ENCODE data around the gene PTPRG.
A peak's percentile ranks its signal among the peaks of the same experiment; 100 is the strongest.

PTPRG gene

DNA sequence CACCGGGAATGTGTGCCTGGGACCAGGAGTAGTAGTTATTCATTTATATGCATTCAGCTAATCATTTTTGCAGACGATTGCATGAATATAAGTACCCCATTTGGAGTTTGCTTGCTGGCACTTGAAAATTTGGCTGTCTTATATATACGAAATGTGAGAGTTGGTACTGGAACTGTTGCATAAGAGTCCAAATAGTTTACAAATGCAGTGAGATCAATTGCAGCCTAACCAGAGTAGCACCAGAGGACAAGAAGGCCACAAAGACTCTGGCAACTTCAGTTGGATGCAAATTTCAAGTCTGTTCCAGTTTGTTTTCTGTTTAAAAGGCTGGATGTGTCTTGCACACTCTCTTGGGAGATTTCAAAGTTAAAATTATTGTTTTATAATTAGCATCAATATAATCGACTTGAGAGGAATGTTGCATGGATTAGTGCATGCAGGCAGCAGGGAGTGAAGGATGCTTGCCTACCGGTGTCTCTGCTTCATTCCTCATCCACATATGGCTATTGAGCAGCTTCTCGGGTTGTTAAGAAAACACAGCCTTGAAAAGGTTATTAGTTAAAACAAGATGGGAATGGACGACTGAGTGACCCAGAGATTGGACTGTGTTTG is 213.0 kb downstream of the PTPRG start:
- DNase-seq: no peak

DNA sequence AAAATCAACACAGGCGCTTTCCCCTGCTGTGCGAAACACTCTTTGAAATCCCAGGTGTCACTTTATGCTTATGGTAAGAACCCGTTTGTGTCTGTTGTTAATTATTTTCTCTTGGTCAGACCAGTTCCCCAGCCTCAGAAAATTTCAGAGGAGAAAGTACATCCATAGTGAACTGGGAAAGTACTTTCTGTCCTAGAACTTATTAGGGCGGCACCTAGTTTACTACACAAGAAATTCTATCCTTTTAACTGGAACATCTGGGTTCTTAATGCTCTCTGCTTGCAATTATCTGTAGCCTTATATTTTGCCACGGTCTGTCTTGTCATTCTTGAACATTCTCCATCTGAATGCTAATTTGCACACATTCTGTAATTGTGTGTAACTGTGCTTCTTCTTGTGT is 215.0 kb downstream of the PTPRG start:
- no peak for DNase-seq

DNA sequence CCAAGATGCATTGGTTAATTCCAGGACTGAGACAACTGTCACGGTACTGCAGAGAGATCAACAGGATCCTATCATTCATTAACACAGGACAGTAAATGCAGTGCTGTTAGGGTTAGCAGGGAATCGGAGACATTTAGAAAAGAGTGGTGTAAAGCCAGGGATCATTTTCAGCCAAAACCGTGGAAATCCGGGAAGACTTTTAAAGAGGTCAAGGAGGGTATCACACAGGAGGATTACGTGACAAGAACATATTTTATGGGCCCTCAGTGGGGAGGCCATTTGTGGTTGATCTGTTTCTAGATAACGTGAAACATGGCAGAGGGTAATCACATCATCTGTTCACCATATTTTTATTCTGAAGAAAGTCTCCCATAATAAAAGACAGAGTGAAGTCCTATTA is 216.1 kb downstream of the PTPRG start:
- no peak for DNase-seq

DNA sequence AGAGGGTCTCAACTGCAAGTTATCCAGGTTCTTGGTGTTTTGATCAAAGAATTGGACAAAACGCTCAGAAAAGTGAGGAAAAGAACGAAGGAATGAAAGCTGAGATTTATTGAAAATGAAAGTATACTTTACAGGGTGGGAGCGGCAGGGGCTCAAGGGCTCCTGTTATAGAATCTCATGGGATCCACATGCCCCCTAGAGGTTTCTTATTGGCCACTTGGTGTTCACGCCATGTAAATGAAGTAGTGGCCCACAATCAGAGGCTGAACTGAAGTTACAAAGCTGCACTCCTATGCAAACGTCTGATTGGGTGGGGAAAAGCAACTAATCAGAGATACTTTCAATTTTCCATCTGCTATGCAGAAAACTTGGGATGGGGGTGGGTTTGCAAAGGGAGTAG is 216.7 kb downstream of the PTPRG start:
- no peak for DNase-seq

DNA sequence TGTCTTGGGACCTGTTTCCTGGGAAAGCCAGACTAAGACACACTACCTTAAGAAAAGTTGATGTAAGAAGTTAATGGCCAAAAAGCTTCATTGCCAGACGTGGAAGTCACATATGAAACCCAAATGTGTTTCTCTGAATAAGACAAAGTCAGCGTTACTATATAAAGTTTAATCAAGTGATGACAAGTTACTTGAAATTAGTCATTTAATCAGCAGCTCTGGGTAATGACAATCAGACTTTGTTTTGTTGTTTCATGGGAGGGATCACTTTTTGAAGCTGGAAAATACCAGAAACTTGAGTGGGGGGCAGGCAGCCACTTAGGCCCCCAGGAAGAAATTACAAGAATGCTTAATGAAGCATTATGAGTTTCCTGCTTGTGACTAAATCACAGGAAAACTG is 218.6 kb downstream of the PTPRG start:
- DNase-seq: no peak

DNA sequence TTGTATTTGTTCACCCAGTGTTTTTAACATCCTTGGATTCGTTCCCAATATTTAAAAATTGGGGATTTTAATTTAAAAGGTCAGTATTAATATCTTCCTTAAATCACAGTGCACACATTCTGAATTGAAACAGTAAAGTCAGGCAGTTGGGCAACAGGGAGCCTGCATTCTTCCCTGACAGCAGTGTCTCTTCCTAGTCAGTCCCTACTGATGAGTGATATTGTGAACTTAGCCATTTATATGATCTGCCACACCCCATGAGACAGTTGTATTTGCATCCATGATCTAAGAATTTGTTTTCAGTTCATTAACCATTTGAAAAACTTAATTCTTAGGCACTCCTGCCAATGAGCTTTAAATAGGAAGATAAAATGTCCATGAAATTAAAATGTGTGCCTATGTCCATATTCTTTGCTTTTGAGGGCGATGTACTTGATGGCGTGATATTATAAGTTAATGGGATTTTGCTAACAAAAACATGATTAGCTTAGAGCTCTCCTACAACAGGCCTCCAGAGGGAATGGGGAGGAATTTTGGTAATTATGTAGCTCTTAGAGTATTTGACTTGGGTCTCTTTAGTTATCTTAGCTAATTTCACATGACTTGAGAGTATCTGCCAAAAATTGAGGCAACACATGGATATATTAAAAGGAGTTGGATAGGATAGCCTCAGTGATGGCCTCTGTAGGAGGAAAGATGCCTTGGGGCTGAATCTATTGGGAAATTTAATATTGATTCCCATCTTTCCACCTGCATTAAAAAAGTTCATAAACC is 219.3 kb downstream of the PTPRG start:
- no peak for DNase-seq

DNA sequence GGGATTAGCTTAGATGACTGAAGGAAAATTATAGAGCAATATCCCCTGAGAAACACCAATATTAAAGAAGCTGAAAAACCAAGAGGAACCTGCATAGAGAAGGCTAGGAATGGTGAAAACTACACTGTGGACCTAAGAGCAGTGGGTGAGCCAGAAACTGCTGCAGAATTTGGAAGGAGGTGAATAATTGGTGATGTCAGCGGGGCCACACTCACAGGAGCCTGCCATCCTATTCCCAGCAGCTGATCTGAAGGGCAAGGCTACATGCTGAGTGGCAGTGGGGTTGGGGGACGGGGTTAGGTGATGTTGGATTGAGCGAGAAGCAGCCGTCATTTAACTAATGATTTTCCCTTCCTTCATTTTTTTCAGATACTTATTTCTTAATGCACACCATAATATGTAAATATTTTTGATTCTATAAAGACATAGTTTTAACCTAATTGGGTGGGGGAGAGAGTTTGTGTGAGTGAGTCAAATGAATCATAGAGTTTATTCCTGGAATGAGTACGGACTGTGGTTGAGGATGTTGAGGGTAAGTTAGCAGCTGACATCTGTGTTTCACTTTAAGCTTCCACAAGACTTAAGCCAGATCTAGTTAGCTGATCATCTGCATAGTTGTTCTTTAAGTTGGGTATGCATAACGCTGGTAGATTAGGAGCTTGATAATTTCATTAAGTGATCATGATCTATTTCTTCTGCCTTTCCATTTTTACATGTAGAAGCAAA is 222.8 kb downstream of the PTPRG start:
- DNase-seq: no peak

DNA sequence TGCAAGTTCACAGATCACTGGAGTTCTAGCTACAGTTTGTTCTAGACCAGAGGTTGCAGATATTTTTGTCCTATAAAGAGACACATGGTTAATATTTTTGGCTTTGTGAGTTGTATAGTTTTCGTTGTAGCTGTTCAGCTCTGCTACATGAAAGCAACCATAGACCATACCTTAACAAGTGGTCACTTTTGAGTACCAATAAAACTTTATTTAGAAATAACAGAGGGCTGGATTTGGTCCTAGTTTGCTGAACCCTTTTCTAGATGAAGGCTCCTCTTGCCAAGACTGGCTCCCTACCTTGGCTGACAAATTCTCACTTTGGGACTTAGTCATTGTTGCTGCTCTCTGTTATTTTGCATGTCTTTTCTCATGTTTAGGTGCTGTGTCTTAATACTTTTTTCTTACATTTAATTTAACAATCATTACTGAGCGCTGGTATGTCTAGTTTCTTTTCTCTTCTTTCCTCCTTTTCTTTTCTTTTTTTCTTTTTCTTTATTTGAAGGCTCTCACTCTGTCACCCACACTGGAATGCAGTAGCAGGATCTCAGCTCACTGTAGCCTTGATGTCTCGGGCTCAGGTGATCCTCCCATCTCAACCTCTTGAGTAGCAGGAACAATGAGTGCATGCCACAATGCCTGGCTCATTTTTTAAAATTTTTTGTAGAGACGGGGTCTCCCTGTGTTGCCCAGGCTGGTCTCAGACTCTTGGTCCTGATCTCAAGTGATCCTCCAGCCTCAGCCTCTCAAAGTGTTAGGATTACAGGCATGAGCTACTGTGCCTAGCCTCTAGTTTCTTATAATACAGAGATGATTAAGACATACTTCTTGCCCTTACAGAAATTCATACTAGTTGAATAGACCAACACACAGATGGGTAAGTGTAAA is 227.5 kb downstream of the PTPRG start:
- DNase-seq: no peak

DNA sequence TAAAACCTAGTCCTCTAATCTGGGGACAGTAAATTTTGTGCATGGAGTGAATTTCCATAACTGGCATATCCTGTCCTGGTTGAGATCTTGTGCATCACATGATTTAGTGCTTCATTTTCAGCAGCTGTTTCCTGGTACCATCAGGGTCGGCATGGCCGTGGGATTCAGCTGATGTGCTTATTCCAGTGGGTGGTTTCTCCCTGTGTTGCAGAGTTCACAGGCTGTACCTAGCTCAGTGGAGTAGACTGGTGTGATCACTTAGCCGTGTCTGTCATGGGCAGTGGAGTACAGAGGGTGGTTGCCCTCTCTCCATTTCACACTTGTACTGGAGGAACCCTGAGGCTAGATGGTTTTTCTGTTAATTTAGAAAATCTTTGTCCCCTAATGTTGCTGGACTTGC is 228.5 kb downstream of the PTPRG start:
- DNase-seq: no peak

DNA sequence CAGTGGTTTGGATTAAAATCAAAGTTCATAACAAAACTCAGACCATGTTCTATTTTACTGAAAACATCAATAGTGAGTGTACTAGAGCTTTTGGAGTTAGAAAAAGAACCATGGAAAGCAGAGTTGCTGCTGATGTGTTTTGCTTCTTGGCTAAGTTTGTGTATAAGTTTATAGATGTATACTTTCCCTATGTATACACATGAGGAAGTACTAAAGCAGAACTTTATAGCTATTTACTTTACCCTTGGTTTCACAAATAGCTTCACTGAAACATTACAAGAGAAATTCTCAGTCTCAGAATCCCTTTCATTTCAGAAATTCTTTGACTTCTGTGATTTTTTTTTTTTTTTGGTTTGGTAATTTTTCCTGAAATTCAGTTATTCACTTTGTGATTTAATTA is 229.0 kb downstream of the PTPRG start:
- no peak for DNase-seq

DNA sequence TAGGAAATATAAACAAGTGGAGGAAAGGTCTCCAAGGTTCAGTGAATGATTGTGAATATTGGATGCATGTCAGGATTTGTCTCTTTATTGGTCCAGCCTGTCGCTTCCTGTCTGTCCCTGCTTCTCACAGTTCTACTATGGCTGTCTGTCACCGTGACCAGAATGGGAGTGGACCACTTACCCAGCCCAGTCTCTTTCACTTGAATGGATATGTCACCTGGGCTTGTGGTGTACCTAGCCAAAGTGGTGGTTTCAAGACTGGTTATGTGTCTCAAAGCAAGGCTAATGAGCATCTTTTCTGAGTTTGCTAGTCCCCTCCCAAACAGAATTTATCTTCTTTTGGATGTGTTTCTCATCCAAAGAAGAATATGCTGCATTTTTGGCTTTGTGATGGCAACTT is 231.7 kb downstream of the PTPRG start:
- no peak for DNase-seq

DNA sequence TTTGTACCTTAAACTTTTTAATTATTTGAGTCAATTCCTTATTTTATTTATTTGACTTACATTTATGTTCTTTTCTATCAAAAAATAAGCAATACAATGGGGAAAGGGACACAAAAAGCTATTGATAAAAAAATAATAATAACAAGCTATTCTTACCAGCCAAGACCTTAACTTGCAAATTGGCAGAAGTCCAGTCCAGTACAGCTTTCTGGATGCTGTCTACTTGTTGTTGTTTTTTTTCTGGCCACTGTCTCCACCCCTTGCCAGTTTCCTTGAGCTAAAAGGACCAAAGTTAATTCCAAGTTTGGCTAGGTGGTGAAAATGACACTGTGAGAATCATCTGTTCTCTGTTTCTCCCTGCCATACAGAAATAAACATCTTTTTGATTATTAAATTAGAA is 232.2 kb downstream of the PTPRG start:
- no peak for DNase-seq

DNA sequence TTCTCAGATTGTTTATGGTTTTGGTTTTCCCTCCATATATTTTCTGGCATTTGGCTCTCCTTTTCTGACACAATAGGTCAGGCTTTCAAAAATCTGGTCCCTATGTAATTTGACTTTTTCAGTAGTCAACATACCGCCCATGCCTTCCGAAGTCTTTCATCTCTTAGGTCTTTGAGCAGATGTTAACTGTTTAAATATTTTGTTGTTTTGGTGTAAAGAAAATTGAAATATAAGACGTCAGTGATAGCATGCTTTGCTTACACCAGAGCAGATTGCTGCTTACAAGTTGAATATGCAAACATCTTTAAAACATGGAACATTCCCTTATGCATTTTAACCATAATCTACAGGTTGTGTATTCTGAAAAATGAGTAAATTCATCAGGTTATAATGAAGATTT is 233.0 kb downstream of the PTPRG start:
- DNase-seq: no peak

DNA sequence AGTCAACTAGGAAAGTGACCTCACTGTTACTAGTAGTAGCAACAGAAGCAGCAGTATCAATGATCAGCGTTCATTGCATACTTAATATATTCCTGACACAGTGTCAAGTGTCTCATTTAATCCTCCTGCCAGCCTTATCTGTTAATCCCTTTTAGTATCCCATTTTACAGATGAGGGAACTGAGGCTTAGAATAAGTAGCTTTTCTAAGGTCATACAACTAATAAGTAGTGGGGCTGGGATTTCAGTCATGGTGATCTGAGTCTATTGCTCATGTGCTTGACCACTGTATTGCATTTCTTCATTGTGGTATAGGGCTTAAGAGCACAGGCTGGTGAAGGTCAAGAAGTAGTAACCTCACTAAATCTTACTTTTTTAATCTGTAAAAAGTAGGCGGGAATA is 233.6 kb downstream of the PTPRG start:
- no peak for DNase-seq

DNA sequence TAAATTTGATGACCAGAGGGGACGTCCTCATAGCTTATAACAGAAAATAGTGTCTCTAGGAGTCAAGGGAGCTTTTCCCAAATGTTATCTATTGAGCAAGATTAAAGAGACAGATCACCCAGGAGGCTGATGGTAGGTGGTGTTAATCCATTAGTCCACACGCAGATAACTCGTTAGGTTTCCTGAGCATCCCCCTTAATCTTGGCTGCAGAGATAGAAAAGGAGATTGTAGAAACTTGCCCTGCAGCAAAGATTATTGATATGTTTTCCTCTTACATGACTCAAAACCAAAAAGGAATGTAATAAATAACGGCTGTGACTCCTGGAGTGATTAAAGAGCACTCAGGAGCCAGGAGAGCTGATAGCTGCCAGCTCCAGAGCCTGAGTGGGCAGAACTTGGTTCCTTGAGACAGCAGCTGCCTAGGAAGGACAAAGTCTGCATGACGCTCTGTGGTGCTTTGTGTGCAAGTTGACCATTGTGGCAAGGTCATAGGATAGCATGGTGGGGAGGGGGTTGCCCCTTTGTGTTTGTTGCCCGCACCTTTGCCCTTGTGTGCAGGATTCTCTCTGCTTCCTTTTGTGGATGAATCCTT is 234.8 kb downstream of the PTPRG start:
- DNase-seq: no peak

DNA sequence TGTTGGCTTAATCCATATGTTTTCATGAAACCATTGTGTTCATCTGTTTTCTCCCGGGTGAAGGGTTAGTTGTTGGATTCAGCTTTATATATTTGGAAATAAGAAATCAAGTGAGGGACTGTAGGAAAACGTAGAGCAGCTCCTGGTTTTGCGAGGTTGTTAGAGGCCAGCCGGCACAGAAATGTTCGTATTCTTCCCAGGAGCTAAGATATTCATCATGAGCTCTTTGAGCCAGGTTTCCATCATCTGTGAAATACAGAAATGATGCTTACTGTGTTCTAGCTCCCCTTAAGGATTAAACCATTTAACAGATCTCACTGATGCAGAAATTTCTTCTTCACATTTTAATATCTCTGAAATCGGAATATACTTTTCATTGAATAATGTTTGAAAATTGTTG is 235.5 kb downstream of the PTPRG start:
- DNase-seq: no peak

DNA sequence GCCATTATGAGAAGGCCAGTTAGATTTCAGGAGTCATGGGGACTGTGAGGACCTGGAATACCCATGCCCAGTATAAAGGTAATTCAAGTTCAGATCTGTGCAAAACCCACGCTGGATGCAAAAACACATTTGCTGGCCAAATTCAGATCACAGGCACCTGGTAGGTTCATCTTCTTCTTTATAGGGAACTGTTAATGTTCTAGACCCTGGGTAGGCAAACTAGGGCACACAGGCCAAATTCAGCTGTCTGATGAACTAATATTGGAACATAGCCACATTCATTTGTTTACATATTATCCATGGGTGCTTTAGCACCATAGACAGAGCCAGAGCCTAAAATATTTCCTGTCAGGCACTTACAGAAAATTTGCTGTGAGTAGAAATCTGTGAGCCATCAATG is 241.4 kb downstream of the PTPRG start:
- peak; percentile 61 for DNase-seq

DNA sequence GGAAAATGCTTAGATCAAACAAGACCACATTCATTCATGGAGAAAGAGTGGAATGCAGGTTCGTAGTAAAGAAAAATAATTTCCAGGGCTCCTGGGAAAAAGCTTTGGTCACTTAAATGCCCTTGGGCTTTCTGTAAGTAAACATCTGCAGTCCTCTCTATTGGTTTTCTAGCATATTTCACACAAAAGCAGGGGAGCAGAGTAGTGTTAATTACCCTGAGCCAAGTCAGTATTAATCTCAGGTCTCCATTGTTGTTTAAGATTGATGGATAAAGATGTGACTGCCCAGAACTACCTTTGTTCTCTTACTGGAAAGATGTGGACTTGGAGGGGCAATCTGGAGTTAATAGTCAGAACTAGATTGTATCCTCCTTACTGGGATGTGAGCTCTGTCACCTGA is 242.6 kb downstream of the PTPRG start:
- DNase-seq: no peak

DNA sequence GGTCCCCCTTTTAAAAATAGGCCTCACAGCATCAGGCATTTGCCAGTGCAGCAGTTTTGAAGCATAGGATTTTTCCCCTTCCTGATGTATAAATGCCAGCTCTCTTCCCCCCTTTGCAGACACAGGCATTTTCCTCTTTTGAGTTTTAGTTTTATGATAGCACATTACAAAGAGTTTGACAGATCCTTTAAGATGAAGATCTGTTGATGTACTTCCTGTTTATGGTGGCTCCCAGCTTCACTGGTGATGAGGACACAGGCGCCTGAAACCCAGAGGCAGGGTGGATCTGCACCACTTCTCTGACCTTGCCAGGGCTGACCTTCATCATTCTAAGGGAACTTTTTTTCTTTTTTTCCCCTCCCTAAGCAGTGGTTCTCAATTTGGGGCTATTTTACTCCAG is 243.4 kb downstream of the PTPRG start:
- DNase-seq: no peak

DNA sequence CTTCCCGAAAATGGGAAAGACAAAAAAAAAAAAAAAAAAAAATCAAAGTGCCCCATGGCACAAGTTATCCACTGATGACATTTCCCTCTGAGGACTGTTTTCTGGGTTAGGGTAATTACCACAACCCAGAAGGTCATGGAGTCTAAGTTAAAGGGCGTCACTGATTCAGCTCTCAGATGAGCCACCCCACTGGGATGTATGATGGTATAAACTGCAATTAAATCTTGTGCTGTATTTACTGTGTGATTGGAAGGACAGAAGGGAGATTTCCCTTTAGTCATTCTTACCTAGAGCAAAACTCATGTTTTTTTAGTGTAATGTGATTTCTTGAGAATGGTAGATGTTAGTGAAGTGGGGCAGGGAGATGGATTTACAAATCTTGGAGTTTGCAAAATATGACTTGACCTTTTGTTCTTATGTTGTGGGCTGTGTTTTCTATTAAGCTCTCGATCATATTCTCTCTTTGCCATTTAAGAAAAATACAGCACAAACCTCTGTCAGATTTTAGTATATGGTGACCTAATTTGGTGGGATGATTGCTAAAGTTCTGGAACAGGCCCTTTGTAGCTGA is 244.2 kb downstream of the PTPRG start:
- DNase-seq: no peak

DNA sequence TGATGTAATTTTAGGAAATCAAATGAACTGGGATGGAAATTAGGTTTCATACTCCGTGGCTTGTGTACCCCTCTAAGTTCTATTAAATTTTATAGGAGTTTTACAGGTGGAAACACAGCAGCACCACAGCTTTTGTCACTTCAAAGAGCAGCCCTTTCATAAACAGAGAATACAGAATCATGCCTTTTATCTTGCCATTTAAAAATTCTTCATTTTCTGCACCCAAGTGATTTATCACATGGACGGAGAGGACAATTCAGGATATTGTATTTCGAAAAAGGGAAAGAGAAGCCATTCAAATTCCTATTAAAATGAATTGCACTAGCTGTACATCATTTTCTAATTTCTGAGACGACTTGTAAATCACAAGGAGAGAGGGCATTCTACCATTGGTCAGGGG is 245.4 kb downstream of the PTPRG start:
- no peak for DNase-seq

DNA sequence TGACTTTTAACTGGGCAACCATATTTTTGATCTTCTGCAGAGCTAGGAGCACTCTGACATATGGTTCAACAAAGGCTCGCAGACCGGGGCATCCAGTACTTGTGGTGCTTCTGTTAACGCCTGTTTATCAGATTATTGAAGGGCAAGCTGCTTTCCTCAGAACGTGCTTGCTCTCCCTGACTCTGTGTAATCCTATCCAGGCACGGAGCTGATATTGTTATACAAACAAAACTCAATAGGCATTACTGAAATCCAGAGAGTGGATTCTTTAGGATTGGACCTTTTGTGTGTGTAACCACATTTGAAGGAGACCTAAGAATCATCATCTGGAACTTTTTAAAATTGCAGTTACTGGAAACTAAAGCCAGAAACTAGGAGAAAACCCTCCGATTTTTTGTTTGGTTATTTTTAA is 246.5 kb downstream of the PTPRG start:
- DNase-seq: peak; percentile 20

DNA sequence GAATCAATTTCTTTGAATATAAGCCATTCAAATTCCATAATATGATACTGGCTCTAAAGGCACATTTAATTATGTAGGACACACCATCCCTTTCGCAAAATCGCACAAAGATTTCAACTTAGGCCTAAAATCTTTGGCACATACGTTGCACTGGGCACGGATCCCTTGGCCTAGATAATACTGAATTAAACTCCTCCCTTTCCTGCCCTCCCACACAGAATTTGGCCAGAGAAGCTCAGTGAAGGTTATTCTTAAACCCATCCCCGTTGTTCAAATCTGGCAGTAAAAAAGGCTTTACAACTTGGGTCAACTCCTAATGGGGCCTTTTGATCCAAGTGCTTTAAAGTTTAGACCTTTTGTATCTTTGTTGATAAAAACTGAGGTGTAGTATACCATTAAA is 247.2 kb downstream of the PTPRG start:
- no peak for DNase-seq
